HG03045 (cell line): Measurements from ENCODE around the gene CMBL.
"Not testable (repeated sequence)": the region's sequence is repeated elsewhere in the genome, so short reads cannot be mapped to it uniquely, and the experiment has no call there.

ENCODE experiments used
- ATAC-seq: cut with Tn5 transposase; IDR thresholded peaks from one replicate; pipeline ENCODE4 v1.9.1; 2021; ENCODE audit warnings: mild to moderate bottlenecking, moderate library complexity; ENCODE audit not compliant: unreplicated experiment

The CMBL gene

DNA sequence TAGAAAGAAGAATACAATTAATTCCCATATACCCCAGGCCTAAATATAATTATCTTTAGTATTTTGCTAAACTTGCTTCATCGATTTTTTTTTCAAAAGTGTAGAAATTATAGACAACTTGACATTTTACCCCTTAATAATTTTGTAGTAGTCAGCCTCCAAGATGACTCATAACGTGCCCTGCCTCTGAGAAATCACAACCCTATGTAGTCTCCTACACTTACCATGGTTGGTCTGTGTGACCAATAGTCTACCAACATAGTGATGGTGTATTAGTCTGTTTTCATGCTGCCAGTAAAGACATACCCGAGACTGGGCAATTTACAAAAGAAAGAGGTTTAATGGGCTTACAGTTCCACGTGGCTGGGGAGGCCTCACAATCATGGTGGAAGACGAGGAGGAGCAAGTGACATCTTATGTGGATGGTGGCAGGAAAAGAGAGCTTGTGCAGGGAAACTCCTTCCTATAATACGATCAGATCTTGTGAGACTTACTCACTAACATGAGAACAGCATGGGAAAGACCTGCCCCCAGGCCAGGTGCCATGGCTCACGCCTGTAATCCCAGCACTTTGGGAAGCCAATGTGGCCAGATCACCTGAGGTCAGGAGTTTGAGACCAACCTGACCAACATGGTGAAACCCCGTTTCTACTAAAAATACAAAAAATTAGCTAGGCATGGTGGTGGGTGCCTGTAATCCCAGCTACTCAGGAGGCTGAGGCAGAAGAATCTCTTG is 3.3 kb upstream of the CMBL start:
- not testable (repeated sequence) for ATAC-seq

GRCh38 chr5:10310066-10310779 is 2.5 kb upstream of the CMBL start:
- no peak for ATAC-seq

- ATAC-seq: no peak
Measured at GRCh38 chr5:10308844-10309243, 1.1 kb upstream of the CMBL start.

DNA sequence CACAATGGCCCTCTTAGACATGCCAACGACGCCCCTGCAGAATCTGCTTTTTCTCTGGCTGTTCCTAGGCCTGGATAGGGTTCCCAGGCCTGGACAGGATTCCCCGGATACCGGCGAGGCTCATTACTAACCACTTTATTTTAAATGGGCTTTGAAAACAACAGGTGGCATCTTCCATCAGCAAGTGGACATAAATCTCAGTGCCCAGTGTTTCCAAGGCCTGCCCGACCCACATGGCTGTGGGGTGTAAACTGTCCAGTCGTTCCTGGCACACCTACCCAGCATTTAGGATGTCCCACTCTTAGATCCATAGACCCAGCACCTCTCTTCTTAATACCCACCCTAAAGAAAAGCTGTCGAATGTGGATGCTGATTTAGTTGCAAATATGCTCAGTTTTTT is 896 bp downstream of the CMBL start:
- ATAC-seq: no peak

DNA sequence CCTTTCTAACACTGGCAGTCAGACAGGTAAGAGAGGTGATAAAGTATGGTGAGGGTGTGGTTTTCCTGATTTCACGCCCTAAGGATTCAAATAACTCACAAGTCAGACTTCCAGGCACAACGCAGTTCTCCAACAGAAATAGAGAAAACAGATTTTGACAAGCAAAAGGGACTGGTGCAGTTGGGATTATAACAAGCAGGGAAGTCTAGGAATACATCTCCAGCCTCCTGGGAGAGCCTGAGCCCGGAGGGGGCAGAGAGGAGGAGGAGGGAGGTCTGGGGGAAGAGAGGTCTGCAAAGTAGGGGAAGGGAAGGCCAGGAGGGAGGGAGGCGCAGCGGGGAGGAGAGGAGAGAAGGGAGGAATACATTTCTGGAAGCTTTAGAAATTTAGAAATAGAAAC is 1.6 kb downstream of the CMBL start:
- no peak for ATAC-seq

- no peak for ATAC-seq
Measured at GRCh38 chr5:10304932-10305331, 2.8 kb downstream of the CMBL start.

GRCh38 chr5:10303699-10304170 is 4.0 kb downstream of the CMBL start:
- no peak for ATAC-seq

GRCh38 chr5:10303201-10303600 is 4.5 kb downstream of the CMBL start:
- no peak for ATAC-seq

- no peak for ATAC-seq
Measured at GRCh38 chr5:10301842-10302610, 5.7 kb downstream of the CMBL start.

- no peak for ATAC-seq
Measured at GRCh38 chr5:10301266-10301665, 6.4 kb downstream of the CMBL start.

GRCh38 chr5:10300246-10300645 is 7.5 kb downstream of the CMBL start:
- ATAC-seq: no peak

DNA sequence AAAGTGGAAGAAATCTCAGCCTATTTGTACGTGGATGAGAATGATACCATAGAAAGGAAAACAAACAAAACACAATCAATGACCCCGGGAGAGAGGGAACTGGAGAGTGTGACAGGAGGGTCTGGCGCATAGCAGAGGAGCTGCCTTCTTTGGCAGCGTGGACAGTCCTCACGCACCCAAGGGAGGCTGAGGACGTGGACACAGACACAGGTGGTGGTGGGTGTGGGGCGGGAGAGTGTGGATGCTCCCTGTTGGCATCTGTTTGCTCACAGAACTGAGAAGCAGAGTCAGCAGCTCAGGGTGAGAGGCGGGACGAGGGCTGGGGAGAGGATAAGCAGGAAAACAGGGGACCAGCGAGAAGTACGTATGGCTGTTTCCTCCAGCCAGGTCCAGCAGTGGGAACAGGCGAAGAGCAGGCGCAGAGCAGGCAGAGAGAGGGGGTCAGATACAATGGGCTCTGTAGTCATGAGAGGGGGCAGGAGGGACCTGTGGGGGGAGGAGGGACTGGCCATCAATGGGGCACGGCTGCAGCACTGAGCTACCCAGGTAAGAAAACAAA is 10.0 kb downstream of the CMBL start:
- no peak for ATAC-seq

- ATAC-seq: no peak
Measured at GRCh38 chr5:10295619-10296326, 11.9 kb downstream of the CMBL start.

- no peak for ATAC-seq
Measured at GRCh38 chr5:10293907-10294662, 13.6 kb downstream of the CMBL start.

GRCh38 chr5:10291692-10292339 is 15.9 kb downstream of the CMBL start:
- no peak for ATAC-seq

DNA sequence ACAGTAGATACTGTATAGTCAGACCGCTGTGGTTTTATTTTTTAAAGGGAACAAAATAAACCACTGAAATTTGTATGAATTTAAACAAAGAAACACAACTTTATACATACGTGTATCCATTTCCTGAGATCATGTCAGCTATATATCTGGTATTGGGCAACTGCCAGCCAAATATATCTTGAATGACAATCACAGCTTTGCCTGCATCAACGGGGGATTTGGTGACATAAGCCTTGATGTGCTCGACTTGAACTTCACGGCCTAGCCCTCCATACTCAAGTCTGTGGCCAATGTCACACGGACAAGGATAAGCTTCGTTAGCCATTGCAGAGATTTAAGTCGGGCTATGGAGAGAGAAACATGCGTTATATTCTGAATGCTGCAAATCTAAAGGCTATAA is 17.3 kb downstream of the CMBL start:
- ATAC-seq: no peak

DNA sequence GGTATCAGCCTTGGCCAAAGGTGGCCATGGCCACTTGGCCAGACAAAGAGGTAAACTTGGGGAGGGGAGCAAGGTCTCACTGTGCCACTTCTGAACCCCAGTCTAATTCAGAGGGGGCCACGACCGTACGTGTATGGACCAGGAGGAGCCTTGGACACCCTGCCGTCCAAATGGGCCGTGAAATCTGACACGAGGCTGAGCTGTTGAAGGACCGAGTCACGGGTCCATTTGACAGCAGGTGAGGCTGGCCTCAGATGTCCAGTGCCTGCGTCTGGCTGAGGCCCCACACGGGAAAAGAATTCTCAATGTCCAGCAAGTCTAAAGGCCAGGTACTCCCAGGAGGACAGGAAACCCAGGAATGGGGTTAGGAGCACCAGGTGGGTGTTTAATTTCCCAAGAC is 17.7 kb downstream of the CMBL start:
- ATAC-seq: no peak

DNA sequence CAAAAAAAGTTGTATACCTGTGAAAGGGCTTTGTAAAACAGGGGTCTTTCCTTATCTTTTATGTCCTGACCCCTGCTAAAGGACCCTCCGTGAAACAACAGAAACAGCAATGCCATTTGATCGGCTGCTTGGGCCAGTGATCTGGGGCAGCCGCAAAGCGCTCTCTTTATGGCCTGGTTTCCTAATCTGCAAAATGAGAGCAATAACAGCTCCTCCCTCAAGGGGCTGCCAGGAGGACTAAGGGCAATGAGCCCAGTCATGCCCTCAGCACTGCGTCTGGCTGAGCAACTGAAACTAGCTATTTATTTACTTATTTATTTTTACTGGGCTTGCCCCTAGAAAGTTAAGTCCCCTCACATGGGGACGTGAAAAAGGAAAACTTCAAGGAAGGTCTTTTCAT is 18.3 kb downstream of the CMBL start:
- ATAC-seq: no peak

GRCh38 chr5:10288592-10289219 is 19.0 kb downstream of the CMBL start:
- no peak for ATAC-seq
